NCI-H2107 treated with DMSO at 0.1 percent for 48 hours (cell line): ENCODE results near the gene ALAS1.
"Not testable (repeated sequence)": the region's sequence is repeated elsewhere in the genome, so short reads cannot be mapped to it uniquely, and the experiment has no call there.

ENCODE experiments used
- DNase-seq: peaks from one replicate; lab custom pipeline; 2025; ENCODE audit not compliant: unreplicated experiment; lab: John Stamatoyannopoulos, UW

Gene ALAS1

GRCh38 chr3:52176951-52177700 is 20.8 kb upstream of the ALAS1 start:
- DNase-seq: no peak

- no peak for DNase-seq
Observed at GRCh38 chr3:52177701-52178042, 20.3 kb upstream of the ALAS1 start.

GRCh38 chr3:52178126-52178525 is 19.8 kb upstream of the ALAS1 start:
- not testable (repeated sequence) for DNase-seq

GRCh38 chr3:52178537-52178936 is 19.4 kb upstream of the ALAS1 start:
- no peak for DNase-seq

GRCh38 chr3:52181543-52181942 is 16.4 kb upstream of the ALAS1 start:
- DNase-seq: no peak

GRCh38 chr3:52182196-52182595 is 15.8 kb upstream of the ALAS1 start:
- DNase-seq: no peak

GRCh38 chr3:52182691-52183090 is 15.3 kb upstream of the ALAS1 start:
- no peak for DNase-seq

- DNase-seq: no peak
Observed at GRCh38 chr3:52183786-52184445, 14.0 kb upstream of the ALAS1 start.

- no peak for DNase-seq
Observed at GRCh38 chr3:52184690-52185089, 13.3 kb upstream of the ALAS1 start.

GRCh38 chr3:52185311-52185710 is 12.6 kb upstream of the ALAS1 start:
- DNase-seq: no peak

- no peak for DNase-seq
Observed at GRCh38 chr3:52185837-52186236, 12.1 kb upstream of the ALAS1 start.

- no peak for DNase-seq
Observed at GRCh38 chr3:52186729-52187128, 11.2 kb upstream of the ALAS1 start.

- no peak for DNase-seq
Observed at GRCh38 chr3:52188556-52188955, 9.4 kb upstream of the ALAS1 start.

- DNase-seq: no peak
Observed at GRCh38 chr3:52190294-52191074, 7.5 kb upstream of the ALAS1 start.

- DNase-seq: no peak
Observed at GRCh38 chr3:52191663-52192062, 6.3 kb upstream of the ALAS1 start.

GRCh38 chr3:52193065-52193464 is 4.9 kb upstream of the ALAS1 start:
- DNase-seq: no peak

- no peak for DNase-seq
Observed at GRCh38 chr3:52194485-52195290, 3.3 kb upstream of the ALAS1 start.

- no peak for DNase-seq
Observed at GRCh38 chr3:52195291-52195597, 2.7 kb upstream of the ALAS1 start.

GRCh38 chr3:52195823-52196331 is 2.1 kb upstream of the ALAS1 start:
- no peak for DNase-seq

- no peak for DNase-seq
Observed at GRCh38 chr3:52196977-52197376, 983 bp upstream of the ALAS1 start.

- no peak for DNase-seq
Observed at GRCh38 chr3:52197499-52197841, 490 bp upstream of the ALAS1 start.
